Effector CD4-positive, alpha-beta T cell (primary cell): Measurements from ENCODE around the gene RPL5.

Source experiments
- DNase-seq: peaks from one replicate; pipeline ENCODE4 v3.0.0-alpha.2; 2020

Gene RPL5

GRCh38 chr1:92858564-92859399 lies 26.9 kb downstream of the RPL5 start:
- DNase-seq, result peak; percentile 44

- no peak for DNase-seq
These were observed 27.7 kb downstream of the RPL5 start for GRCh38 chr1:92859400-92860039.

GRCh38 chr1:92862605-92863004 lies 30.8 kb downstream of the RPL5 start:
- DNase-seq, result no peak

- DNase-seq, result no peak
These were observed 32.3 kb downstream of the RPL5 start for GRCh38 chr1:92864131-92864530.

GRCh38 chr1:92870591-92870990 lies 38.8 kb downstream of the RPL5 start:
- no peak for DNase-seq

GRCh38 chr1:92872719-92873118 lies 40.9 kb downstream of the RPL5 start:
- no peak for DNase-seq

GRCh38 chr1:92874987-92875386 lies 43.1 kb downstream of the RPL5 start:
- DNase-seq, result no peak

GRCh38 chr1:92876351-92876750 lies 44.5 kb downstream of the RPL5 start:
- no peak for DNase-seq

GRCh38 chr1:92877081-92877711 lies 45.4 kb downstream of the RPL5 start:
- DNase-seq, result no peak

- no peak for DNase-seq
These were observed 46.0 kb downstream of the RPL5 start for GRCh38 chr1:92877792-92878191.

GRCh38 chr1:92879316-92879968 lies 47.6 kb downstream of the RPL5 start:
- no peak for DNase-seq

GRCh38 chr1:92881391-92881790 lies 49.6 kb downstream of the RPL5 start:
- DNase-seq, result no peak

- peak; percentile 41 for DNase-seq
These were observed 51.0 kb downstream of the RPL5 start for GRCh38 chr1:92882819-92883218.

GRCh38 chr1:92883297-92883696 lies 51.5 kb downstream of the RPL5 start:
- DNase-seq, result no peak

- no peak for DNase-seq
These were observed 52.4 kb downstream of the RPL5 start for GRCh38 chr1:92884195-92884594.

GRCh38 chr1:92886886-92887419 lies 55.1 kb downstream of the RPL5 start:
- no peak for DNase-seq

GRCh38 chr1:92887465-92887864 lies 55.6 kb downstream of the RPL5 start:
- DNase-seq, result no peak
